GM18519 (cell line): ENCODE results near the gene CNTNAP3.
"Not testable (repeated sequence)": the region's sequence is repeated elsewhere in the genome, so short reads cannot be mapped to it uniquely, and the experiment has no call there.

Experiments used
- ATAC-seq: cut with Tn5 transposase; IDR thresholded peaks from one replicate; pipeline ENCODE4 v1.9.1; 2021; ENCODE audit warnings: mild to moderate bottlenecking, moderate library complexity; ENCODE audit not compliant: unreplicated experiment, low FRiP score

CNTNAP3 gene

GRCh38 chr9:39287980-39288379 lies at the start of gene CNTNAP3:
Gene CNTNAP3, minus strand, starts transcription at chr9:39288167. Its CDS starts 103 bp downstream, at chr9:39288064.
- not testable (repeated sequence) for ATAC-seq

GRCh38 chr9:39279995-39280394 lies 8.0 kb downstream of the CNTNAP3 start:
- ATAC-seq = not testable (repeated sequence)

- not testable (repeated sequence) for ATAC-seq
These were observed 45.5 kb downstream of the CNTNAP3 start for GRCh38 chr9:39242513-39242912.

- not testable (repeated sequence) for ATAC-seq
These were observed 55.6 kb downstream of the CNTNAP3 start for GRCh38 chr9:39232130-39232991.

- ATAC-seq = not testable (repeated sequence)
These were observed 72.0 kb downstream of the CNTNAP3 start for GRCh38 chr9:39215976-39216375.

GRCh38 chr9:39209773-39210172 lies 78.2 kb downstream of the CNTNAP3 start:
- ATAC-seq = not testable (repeated sequence)

- not testable (repeated sequence) for ATAC-seq
These were observed 81.3 kb downstream of the CNTNAP3 start for GRCh38 chr9:39206643-39207042.

- not testable (repeated sequence) for ATAC-seq
These were observed 82.1 kb downstream of the CNTNAP3 start for GRCh38 chr9:39205842-39206241.

- not testable (repeated sequence) for ATAC-seq
These were observed 87.6 kb downstream of the CNTNAP3 start for GRCh38 chr9:39200412-39200811.

- ATAC-seq = not testable (repeated sequence)
These were observed 89.8 kb downstream of the CNTNAP3 start for GRCh38 chr9:39198000-39198709.

- ATAC-seq = not testable (repeated sequence)
These were observed 116.6 kb downstream of the CNTNAP3 start for GRCh38 chr9:39171370-39171769.

- ATAC-seq = not testable (repeated sequence)
These were observed 130.3 kb downstream of the CNTNAP3 start for GRCh38 chr9:39157714-39158113.

- not testable (repeated sequence) for ATAC-seq
These were observed 155.0 kb downstream of the CNTNAP3 start for GRCh38 chr9:39132826-39133552.

- ATAC-seq = not testable (repeated sequence)
These were observed 166.6 kb downstream of the CNTNAP3 start for GRCh38 chr9:39121401-39121800.

- ATAC-seq = not testable (repeated sequence)
These were observed 176.2 kb downstream of the CNTNAP3 start for GRCh38 chr9:39111746-39112145.

- no peak for ATAC-seq
These were observed 179.8 kb downstream of the CNTNAP3 start for GRCh38 chr9:39108145-39108544.

- not testable (repeated sequence) for ATAC-seq
These were observed 190.8 kb downstream of the CNTNAP3 start for GRCh38 chr9:39097208-39097607.

- ATAC-seq = not testable (repeated sequence)
These were observed 202.7 kb downstream of the CNTNAP3 start for GRCh38 chr9:39085311-39085710.

- not testable (repeated sequence) for ATAC-seq
These were observed 205.4 kb downstream of the CNTNAP3 start for GRCh38 chr9:39082574-39082973.

- ATAC-seq = not testable (repeated sequence)
These were observed 207.9 kb downstream of the CNTNAP3 start for GRCh38 chr9:39080081-39080480.
